ENCODE measurements around the gene AADACL4. TPM values are rescaled to one million over a fixed set of nuclear protein-coding genes. Genes with fewer than 3 reads are reported as not detected.

The AADACL4 gene
- polyA plus RNA-seq, 1 donor (not counting 4 experiments of a cell fraction or from before 2014, with no cell fraction given) = not detected

DNA sequence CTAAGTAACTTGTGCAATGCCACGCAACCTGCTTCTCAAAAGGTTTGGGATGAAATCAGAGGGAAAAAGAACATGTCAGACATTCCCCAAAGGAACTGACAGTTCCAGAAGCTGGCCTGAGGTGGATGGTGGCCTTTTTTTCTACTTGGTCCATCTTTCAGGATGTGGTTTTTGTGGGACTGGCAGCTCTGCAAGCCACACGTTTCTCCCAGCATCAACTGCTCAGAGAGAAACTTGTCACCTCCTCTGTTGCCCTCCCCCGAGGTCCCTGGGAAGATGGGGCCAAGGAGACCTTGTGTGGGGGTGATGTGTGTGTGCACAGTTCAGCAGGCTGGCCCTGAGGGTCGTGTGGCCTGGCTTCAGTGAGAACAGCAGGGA lies 23.4 kb upstream of the AADACL4 start:
- Histone ChIP-seq H3K4me1 (ENCODE audit: control insufficient read depth, extremely low read depth, insufficient read depth, low read length) (peaks cover 28% of the 10 kb centered on the region), H2AFZ (ENCODE audit: control insufficient read depth, low read length) (no peak overlapping the region), H3K4me3 (ENCODE audit: control insufficient read depth in 2 of 3, extremely low read depth in 1 of 3, insufficient read depth in 2 of 3, low read depth in 1 of 3, low read length in 3 of 3) (no peak overlapping the region), H3K9me1 (ENCODE audit: control insufficient read depth, extremely low read depth, insufficient read depth, low read length) (peaks cover 2% of the 10 kb centered on the region), H3K4me2 (ENCODE audit: control insufficient read depth, extremely low read depth, insufficient read depth, low read depth, low read length) (no peak overlapping the region), H3K36me3 (ENCODE audit: control insufficient read depth in 2 of 2, extremely low read depth in 1 of 2, insufficient read depth in 2 of 2, low read length in 2 of 2) (no peaks in the 10 kb centered on the region), H3K9ac (ENCODE audit: control insufficient read depth, extremely low read depth, insufficient read depth, low read length) (no peak overlapping the region), H3K79me2 (ENCODE audit: control insufficient read depth, insufficient read depth, low read length) (peaks cover 13% of the 10 kb centered on the region), H3K27ac (ENCODE audit: control insufficient read depth, insufficient read depth, low read length) (no peak overlapping the region), H3K27me3 (ENCODE audit: control insufficient read depth, extremely low read depth, insufficient read depth, low read length) (peaks cover 3% of the 10 kb centered on the region), H4K20me1 (ENCODE audit: control insufficient read depth, extremely low read depth, insufficient read depth, low read length) (no peaks in the 10 kb centered on the region), H3K9me3 (ENCODE audit: control insufficient read depth, low read depth, low read length) (no peaks in the 10 kb centered on the region)
- FAIRE-seq (no peak), DNase-seq (ENCODE audit: low read depth, low spot score) (no peak)
- dilution Hi-C loops (cut with MboI; ENCODE audit: extremely low pct_ligation_motif_present, low sequenced_read_pairs) = no loop called here
- TF ChIP-seq, protein P1, sequence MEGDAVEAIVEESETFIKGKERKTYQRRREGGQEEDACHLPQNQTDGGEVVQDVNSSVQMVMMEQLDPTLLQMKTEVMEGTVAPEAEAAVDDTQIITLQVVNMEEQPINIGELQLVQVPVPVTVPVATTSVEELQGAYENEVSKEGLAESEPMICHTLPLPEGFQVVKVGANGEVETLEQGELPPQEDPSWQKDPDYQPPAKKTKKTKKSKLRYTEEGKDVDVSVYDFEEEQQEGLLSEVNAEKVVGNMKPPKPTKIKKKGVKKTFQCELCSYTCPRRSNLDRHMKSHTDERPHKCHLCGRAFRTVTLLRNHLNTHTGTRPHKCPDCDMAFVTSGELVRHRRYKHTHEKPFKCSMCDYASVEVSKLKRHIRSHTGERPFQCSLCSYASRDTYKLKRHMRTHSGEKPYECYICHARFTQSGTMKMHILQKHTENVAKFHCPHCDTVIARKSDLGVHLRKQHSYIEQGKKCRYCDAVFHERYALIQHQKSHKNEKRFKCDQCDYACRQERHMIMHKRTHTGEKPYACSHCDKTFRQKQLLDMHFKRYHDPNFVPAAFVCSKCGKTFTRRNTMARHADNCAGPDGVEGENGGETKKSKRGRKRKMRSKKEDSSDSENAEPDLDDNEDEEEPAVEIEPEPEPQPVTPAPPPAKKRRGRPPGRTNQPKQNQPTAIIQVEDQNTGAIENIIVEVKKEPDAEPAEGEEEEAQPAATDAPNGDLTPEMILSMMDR (optimal IDR thresholded peaks at IDR 0.05 in 1 of 3, IDR thresholded peaks at IDR 0.05 in 1 of 3, conservative IDR thresholded peaks at IDR 0.05 in 1 of 3; ENCODE audit: extremely low read depth in 1 of 3, insufficient read depth in 2 of 3, low read length in 3 of 3) = no peak
- TF ChIP-seq EZH2 (IDR thresholded peaks at IDR 0.05; ENCODE audit: low read length) = no peak

DNA sequence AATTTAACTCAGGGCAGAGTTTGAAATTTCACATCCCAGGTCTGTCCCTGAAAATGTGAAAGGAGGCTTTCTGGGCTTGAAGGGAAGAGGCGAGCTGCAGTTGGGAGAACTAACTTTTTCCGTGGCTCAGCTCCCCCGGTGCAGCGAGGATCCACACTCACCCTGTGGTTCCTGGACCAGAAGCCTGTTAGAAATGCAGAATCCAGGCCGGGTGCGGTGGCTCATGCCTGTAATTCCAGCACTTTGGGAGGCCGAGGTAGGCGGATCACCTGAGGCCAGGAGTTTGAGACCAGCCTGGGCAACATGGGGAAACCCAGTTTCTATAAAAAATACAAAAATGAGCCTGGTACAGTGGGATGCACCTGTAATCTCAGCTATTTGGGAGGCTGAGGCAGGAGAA lies 23.0 kb upstream of the AADACL4 start:
- H3K4me1 ChIP-seq (ENCODE audit: control insufficient read depth, extremely low read depth, insufficient read depth, low read length) = peaks cover 23% of the 10 kb centered on the region
- peaks cover 2% of the 10 kb centered on the region for H3K9me1 ChIP-seq (ENCODE audit: control insufficient read depth, extremely low read depth, insufficient read depth, low read length)
- no peak overlapping the region for H3K27ac ChIP-seq (ENCODE audit: control insufficient read depth, insufficient read depth, low read length)
- H3K79me2 ChIP-seq (ENCODE audit: control insufficient read depth, insufficient read depth, low read length) = peaks cover 9% of the 10 kb centered on the region
- H3K4me2 ChIP-seq (ENCODE audit: control insufficient read depth, extremely low read depth, insufficient read depth, low read depth, low read length) = no peak overlapping the region
- FAIRE-seq (no peak), DNase-seq (ENCODE audit: low read depth, low spot score) (no peak)
- dilution Hi-C loops (cut with MboI; ENCODE audit: extremely low pct_ligation_motif_present, low sequenced_read_pairs) = no loop called here
- H3K36me3 ChIP-seq (ENCODE audit: control insufficient read depth in 2 of 2, extremely low read depth in 1 of 2, insufficient read depth in 2 of 2, low read length in 2 of 2) = no peaks in the 10 kb centered on the region
- H3K27me3 ChIP-seq (ENCODE audit: control insufficient read depth, extremely low read depth, insufficient read depth, low read length) = peaks cover 3% of the 10 kb centered on the region
- no peak overlapping the region for H3K9ac ChIP-seq (ENCODE audit: control insufficient read depth, extremely low read depth, insufficient read depth, low read length)
- H3K4me3 ChIP-seq (ENCODE audit: control insufficient read depth in 2 of 3, extremely low read depth in 1 of 3, insufficient read depth in 2 of 3, low read depth in 1 of 3, low read length in 3 of 3) = no peak overlapping the region
- no peak overlapping the region for H2AFZ ChIP-seq (ENCODE audit: control insufficient read depth, low read length)
- no peaks in the 10 kb centered on the region for H3K9me3 ChIP-seq (ENCODE audit: control insufficient read depth, low read depth, low read length)
- H4K20me1 ChIP-seq (ENCODE audit: control insufficient read depth, extremely low read depth, insufficient read depth, low read length) = no peaks in the 10 kb centered on the region
- TF ChIP-seq EZH2 (IDR thresholded peaks at IDR 0.05; ENCODE audit: low read length) = no peak
- TF ChIP-seq, protein P1 (optimal IDR thresholded peaks at IDR 0.05 in 1 of 3, IDR thresholded peaks at IDR 0.05 in 1 of 3, conservative IDR thresholded peaks at IDR 0.05 in 1 of 3; ENCODE audit: extremely low read depth in 1 of 3, insufficient read depth in 2 of 3, low read length in 3 of 3) = no peak

Measured in keratinocyte (primary cell).